Breast epithelium (tissue), 4 donors: ENCODE results near the gene MDFIC. TPM values are rescaled to one million over a fixed set of nuclear protein-coding genes. Genes with fewer than 3 reads are reported as not detected.

ENCODE experiments used
- DNase-seq, 2 donors: peaks; one replicate each; pipeline ENCODE4 v3.0.0-alpha.2; 2019; ENCODE audit warnings: low spot score in 2 of 2
- H3K27ac ChIP-seq, 2 donors: fragments of 200-600 bp; sonication (generic) in 1 of 2; one replicate each; pipeline ENCODE4 v1.5.1; 2016 to 2019; ENCODE audit warnings: mild to moderate bottlenecking in 1 of 2
- H3K27me3 ChIP-seq, 2 donors: fragments of 200-600 bp; sonication (generic) in 1 of 2; one replicate each; pipeline versions ENCODE4 v1.5.1 to v1.6.0; 2017 to 2019; ENCODE audit warnings: control low read depth in 1 of 2, mild to moderate bottlenecking in 1 of 2
- H3K36me3 ChIP-seq: fragments of 200-600 bp; one replicate; pipeline ENCODE4 v1.5.1; 2019
- H3K4me1 ChIP-seq, 2 donors: fragments of 200-600 bp; sonication (generic); one replicate each; pipeline ENCODE4 v1.5.1; 2016 to 2019; ENCODE audit warnings: control low read depth in 1 of 2
- H3K4me3 ChIP-seq, 3 donors: fragments of 200-600 bp; sonication (generic); 1 replicate in 2 of 3; 2 replicates in 1 of 3; pipeline ENCODE4 v1.5.1; 2016 to 2019; ENCODE audit warnings: mild to moderate bottlenecking in 3 of 3, moderate library complexity in 2 of 3
- H3K9me3 ChIP-seq, 2 donors: fragments of 200-600 bp; sonication (generic) in 1 of 2; one replicate each; pipeline ENCODE4 v1.5.1; 2016 to 2019; ENCODE audit warnings: control low read depth in 1 of 2
- POLR2A ChIP-seq: fragments of 450-650 bp; IDR thresholded peaks from one replicate; pipeline ENCODE4 v1.6.1; 2016; ENCODE audit warnings: antibody characterized with exemption, mild to moderate bottlenecking, moderate library complexity
- POLR2AphosphoS5 ChIP-seq, 3 donors: sonication (generic); formaldehyde crosslinking; IDR thresholded peaks; one replicate each; pipeline ENCODE4 v1.6.1; 2017; ENCODE audit warnings: antibody characterized with exemption in 3 of 3
- intact Hi-C: fragments of 100-400 bp; cut with DNase I; formaldehyde crosslinking; loops from one replicate; pipeline ENCODE4 v1.15.1; 2023; ENCODE audit warnings: low total_unique reads
- total RNA-seq, 3 donors: library from RNA; depleted of rRNA; stranded (reverse); fragments of >200 nt; gene quantifications; one replicate each; pipeline ENCODE4 v1.1.0, GENCODE V29; 2016
- TF ChIP-seq, protein P1 (sequence below), 3 donors: fragments of 450-650 bp; IDR thresholded peaks; one replicate each; pipeline ENCODE4 v1.5.1; 2016 to 2017; ENCODE audit warnings: antibody characterized with exemption in 3 of 3, mild to moderate bottlenecking in 3 of 3, moderate library complexity in 3 of 3

The MDFIC gene, protein sequence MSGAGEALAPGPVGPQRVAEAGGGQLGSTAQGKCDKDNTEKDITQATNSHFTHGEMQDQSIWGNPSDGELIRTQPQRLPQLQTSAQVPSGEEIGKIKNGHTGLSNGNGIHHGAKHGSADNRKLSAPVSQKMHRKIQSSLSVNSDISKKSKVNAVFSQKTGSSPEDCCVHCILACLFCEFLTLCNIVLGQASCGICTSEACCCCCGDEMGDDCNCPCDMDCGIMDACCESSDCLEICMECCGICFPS
- total RNA-seq: 100 to 1,000 TPM in 1 of 3 donors, 10 to 100 TPM in 2; 29.9 to 146 (median 55.4) TPM

DNA sequence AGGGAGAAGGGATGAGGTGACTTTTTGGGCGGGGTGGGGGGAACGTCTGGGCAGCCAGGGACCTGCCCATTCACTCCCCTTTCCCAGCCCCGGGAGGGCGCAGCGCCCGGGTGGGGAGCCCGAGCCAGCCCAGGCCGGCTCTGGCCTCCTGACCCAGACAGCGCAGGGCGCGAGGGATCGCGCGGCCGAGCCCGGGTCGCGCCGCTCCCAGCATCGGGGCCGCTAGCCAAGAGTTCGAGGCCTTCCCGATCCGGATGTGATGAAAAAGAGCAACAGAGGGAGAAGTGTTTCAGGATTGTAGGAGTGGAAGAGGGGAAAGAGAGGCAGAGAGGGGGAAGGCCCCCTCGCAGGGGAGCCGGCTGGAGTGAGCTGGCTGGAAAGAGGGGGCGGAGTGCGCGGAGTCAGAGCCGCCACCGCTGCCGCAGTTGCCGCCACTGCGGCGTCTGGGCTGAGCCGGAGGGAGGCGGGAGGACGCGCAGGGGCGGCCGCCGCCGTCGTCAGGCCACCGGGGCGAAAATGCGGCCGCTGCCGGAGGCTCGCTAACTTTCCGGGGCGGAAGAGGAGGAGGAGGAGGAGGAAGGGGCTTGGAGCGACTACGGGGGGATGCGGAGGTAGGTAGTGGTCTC is at the start of gene MDFIC:
Gene MDFIC (plus strand): TSS at position 69 of the 626 bp plus-strand sequence. CDS start 940 bp downstream, outside the sequence.
- DNase-seq: peak; percentile 29 to 53
- TF ChIP-seq POLR2AphosphoS5 (IDR thresholded peaks at IDR 0.05) (peak; percentile 19 to 43 (median 27)), POLR2A (no peak)
- H3K4me1 ChIP-seq: no peaks in the 10 kb centered on the region
- no peaks in the 10 kb centered on the region for H3K9me3 ChIP-seq
- intact Hi-C loops: no loop called here
- no peaks in the 10 kb centered on the region for H3K27me3 ChIP-seq
- H3K27ac ChIP-seq: peak within 1 kb of the TSS; percentile 88 to 97
- H3K36me3 ChIP-seq: no peaks in the 10 kb centered on the region
- peak within 1 kb of the TSS; percentile 86 to 87 (median 87) for H3K4me3 ChIP-seq

DNA sequence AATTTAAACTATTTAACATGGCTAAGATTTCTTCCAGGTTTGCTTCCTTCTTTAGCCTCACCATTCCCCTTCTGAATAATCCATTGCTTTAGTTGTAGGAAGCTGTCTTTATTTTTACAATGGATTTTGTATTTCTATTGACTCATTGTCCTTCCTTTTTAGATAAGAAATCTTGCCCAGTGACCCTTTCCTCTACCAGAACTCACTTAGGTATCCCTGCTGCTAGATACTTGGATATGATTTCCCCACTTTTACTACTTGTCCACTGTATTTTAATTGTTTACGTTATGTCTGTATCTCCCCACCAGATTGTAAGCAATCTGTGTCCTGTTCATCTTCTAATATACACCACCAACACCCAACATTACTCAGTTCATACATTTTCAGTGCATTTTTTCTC is 47.7 kb upstream of the MDFIC start:
- no peak for DNase-seq
- Histone ChIP-seq H3K9me3 (peaks cover 0 to 6% of the 10 kb centered on the region in 2 donors), H3K36me3 (no peaks in the 10 kb centered on the region), H3K4me3 (no peak overlapping the region), H3K27ac (no peak overlapping the region), H3K27me3 (no peaks in the 10 kb centered on the region), H3K4me1 (no peaks in the 10 kb centered on the region)
- intact Hi-C loops: no loop called here
- TF ChIP-seq POLR2A (no peak), POLR2AphosphoS5 (IDR thresholded peaks at IDR 0.05) (no peak)
- TF ChIP-seq, protein P1, sequence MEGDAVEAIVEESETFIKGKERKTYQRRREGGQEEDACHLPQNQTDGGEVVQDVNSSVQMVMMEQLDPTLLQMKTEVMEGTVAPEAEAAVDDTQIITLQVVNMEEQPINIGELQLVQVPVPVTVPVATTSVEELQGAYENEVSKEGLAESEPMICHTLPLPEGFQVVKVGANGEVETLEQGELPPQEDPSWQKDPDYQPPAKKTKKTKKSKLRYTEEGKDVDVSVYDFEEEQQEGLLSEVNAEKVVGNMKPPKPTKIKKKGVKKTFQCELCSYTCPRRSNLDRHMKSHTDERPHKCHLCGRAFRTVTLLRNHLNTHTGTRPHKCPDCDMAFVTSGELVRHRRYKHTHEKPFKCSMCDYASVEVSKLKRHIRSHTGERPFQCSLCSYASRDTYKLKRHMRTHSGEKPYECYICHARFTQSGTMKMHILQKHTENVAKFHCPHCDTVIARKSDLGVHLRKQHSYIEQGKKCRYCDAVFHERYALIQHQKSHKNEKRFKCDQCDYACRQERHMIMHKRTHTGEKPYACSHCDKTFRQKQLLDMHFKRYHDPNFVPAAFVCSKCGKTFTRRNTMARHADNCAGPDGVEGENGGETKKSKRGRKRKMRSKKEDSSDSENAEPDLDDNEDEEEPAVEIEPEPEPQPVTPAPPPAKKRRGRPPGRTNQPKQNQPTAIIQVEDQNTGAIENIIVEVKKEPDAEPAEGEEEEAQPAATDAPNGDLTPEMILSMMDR (IDR thresholded peaks at IDR 0.05): no peak

DNA sequence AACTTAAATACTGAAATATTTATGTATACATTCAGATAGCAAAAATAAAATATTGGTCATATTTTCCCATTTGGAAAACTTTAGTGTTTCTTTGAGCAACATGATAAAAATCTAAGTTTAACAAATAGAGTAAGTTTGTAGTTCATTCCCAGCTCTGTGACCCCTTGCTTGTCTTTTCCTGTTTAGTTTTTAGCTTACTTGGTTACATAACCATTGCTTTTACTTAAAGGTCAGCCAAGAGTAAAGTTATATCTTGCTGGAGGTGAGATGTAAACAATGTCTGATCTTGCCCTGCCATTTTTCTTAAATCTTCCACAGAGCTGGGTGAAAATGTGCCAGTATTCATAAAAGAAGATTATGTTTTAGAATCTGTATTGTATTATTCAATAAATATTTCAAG is 46.7 kb upstream of the MDFIC start:
- no peak overlapping the region for H3K4me3 ChIP-seq
- no peak overlapping the region for H3K27ac ChIP-seq
- H3K4me1 ChIP-seq: no peaks in the 10 kb centered on the region
- intact Hi-C loops: no loop called here
- H3K27me3 ChIP-seq: no peaks in the 10 kb centered on the region
- no peak for DNase-seq
- H3K9me3 ChIP-seq: peaks cover 0 to 8% of the 10 kb centered on the region in 2 donors
- TF ChIP-seq, protein P1 (IDR thresholded peaks at IDR 0.05): no peak
- no peak for TF ChIP-seq POLR2AphosphoS5 (IDR thresholded peaks at IDR 0.05)
- TF ChIP-seq POLR2A: no peak
- H3K36me3 ChIP-seq: no peaks in the 10 kb centered on the region

DNA sequence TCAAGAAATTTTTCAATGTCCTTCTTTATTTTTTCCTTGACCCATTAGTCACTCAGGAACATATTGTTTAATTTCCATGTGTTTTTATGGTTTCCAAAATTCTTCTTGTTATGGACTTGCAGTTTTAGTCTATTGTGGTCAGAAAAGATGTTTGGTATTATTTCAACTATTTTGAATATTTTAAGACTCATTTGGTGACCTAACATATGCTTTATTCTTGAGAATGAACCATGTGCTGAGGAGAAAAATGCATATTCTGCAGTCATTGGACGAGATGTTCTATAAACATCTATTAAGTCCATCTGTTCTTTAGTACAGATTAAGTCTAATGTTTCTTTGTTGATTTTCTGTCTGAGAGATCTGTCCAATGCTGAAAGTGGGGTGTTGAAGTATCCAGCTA is 42.3 kb upstream of the MDFIC start:
- intact Hi-C loops: no loop called here
- TF ChIP-seq, protein P1 (IDR thresholded peaks at IDR 0.05): no peak
- TF ChIP-seq POLR2A (no peak), POLR2AphosphoS5 (IDR thresholded peaks at IDR 0.05) (no peak)
- peaks cover 0 to 10% of the 10 kb centered on the region in 2 donors for H3K9me3 ChIP-seq
- no peaks in the 10 kb centered on the region for H3K27me3 ChIP-seq
- H3K27ac ChIP-seq: no peak overlapping the region
- H3K36me3 ChIP-seq: no peaks in the 10 kb centered on the region
- H3K4me1 ChIP-seq: no peaks in the 10 kb centered on the region
- H3K4me3 ChIP-seq: no peak overlapping the region
- DNase-seq: no peak

DNA sequence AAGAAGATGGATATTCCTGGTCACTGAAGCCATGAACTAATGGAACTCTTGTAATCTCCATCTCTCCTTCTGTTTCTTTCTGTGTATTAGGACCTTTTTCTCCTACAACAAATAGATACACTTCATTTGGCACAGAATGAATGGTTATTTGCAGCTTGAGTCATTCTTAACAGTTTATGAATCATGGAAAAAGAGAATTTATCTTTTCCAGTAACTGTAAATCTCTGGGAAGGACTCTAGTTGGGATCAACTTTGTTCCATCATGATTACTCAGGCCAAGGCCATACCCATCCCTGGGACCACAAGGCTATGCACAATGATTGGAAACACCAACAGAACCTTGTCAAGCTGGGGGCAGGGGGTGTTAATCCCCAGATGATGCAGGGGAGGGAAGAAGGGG is 36.1 kb upstream of the MDFIC start:
- intact Hi-C loops: no loop called here
- no peak overlapping the region for H3K27ac ChIP-seq
- no peak for TF ChIP-seq POLR2AphosphoS5 (IDR thresholded peaks at IDR 0.05)
- TF ChIP-seq POLR2A: no peak
- TF ChIP-seq, protein P1 (IDR thresholded peaks at IDR 0.05): no peak
- H3K4me1 ChIP-seq: no peaks in the 10 kb centered on the region
- H3K36me3 ChIP-seq: no peaks in the 10 kb centered on the region
- no peak for DNase-seq
- no peaks in the 10 kb centered on the region for H3K9me3 ChIP-seq
- H3K4me3 ChIP-seq: no peak overlapping the region
- H3K27me3 ChIP-seq: no peaks in the 10 kb centered on the region
